Stimulated activated effector memory CD8-positive, alpha-beta T cell treated with anti-CD3 and anti-CD28 coated beads, Interleukin-12 subunit alpha, Interleukin-12 subunit beta, amount 100 ng/mL, for 72 hours (primary cell): ENCODE measurements around the gene BBC3.
"Not testable (repeated sequence)": the region's sequence is repeated elsewhere in the genome, so short reads cannot be mapped to it uniquely, and the experiment has no call there.

Experiments
- ATAC-seq: fragments of 150-1000 bp; cut with Tn5 transposase; 2 replicates; pipeline ENCODE4 v1.10.0; 2021
- DNase-seq, 2 donors: peaks; one replicate each; pipeline ENCODE4 v3.0.0; 2021 to 2022; ENCODE audit warnings: low spot score in 2 of 2
- H3K27ac Mint-ChIP-seq: one replicate; pipeline ENCODE4 v1.8.0; 2022; ENCODE audit warnings: mild to moderate bottlenecking, mixed read lengths
- H3K36me3 Mint-ChIP-seq: one replicate; pipeline ENCODE4 v1.8.0; 2022; ENCODE audit warnings: mild to moderate bottlenecking, mixed read lengths
- H3K4me1 Mint-ChIP-seq: one replicate; pipeline ENCODE4 v1.8.0; 2022; ENCODE audit warnings: mixed read lengths
- H3K4me3 Mint-ChIP-seq: one replicate; pipeline ENCODE4 v1.8.0; 2022; ENCODE audit warnings: mild to moderate bottlenecking, mixed read lengths
- H3K9me3 Mint-ChIP-seq: one replicate; pipeline ENCODE4 v1.8.0; 2022; ENCODE audit warnings: mixed read lengths

The BBC3 gene

GRCh38 chr19:47266401-47266941 is 35.5 kb upstream of the BBC3 start:
- Mint-ChIP-seq H3K4me3 (no peak overlapping the region), H3K4me1 (no peaks in the 10 kb centered on the region), H3K9me3 (no peaks in the 10 kb centered on the region), H3K27ac (no peak overlapping the region), H3K36me3 (peaks cover 95% of the 10 kb centered on the region)
- no peak for DNase-seq
- ATAC-seq, result no peak

- no peak overlapping the region for H3K4me3 Mint-ChIP-seq
- peaks cover 14% of the 10 kb centered on the region for H3K4me1 Mint-ChIP-seq
- DNase-seq (no peak), ATAC-seq (no peak)
- no peak overlapping the region for H3K27ac Mint-ChIP-seq
- H3K36me3 Mint-ChIP-seq, result peaks cover 95% of the 10 kb centered on the region
- no peaks in the 10 kb centered on the region for H3K9me3 Mint-ChIP-seq
Observed at GRCh38 chr19:47264629-47265028, 33.6 kb upstream of the BBC3 start.

- Mint-ChIP-seq H3K36me3 (peaks cover 98% of the 10 kb centered on the region), H3K4me1 (peaks cover 38% of the 10 kb centered on the region), H3K27ac (peak overlapping the region; percentile 17)
- not testable (repeated sequence) for DNase-seq, H3K4me3 Mint-ChIP-seq, H3K9me3 Mint-ChIP-seq
- ATAC-seq, result peak; percentile 8
Observed at GRCh38 chr19:47261946-47262793, 31.2 kb upstream of the BBC3 start.

GRCh38 chr19:47260476-47260875 is 29.5 kb upstream of the BBC3 start:
- DNase-seq (no peak), ATAC-seq (no peak)
- no peaks in the 10 kb centered on the region for H3K9me3 Mint-ChIP-seq
- peaks cover 95% of the 10 kb centered on the region for H3K36me3 Mint-ChIP-seq
- peak overlapping the region; percentile 99 for H3K27ac Mint-ChIP-seq
- H3K4me1 Mint-ChIP-seq, result peaks cover 47% of the 10 kb centered on the region
- H3K4me3 Mint-ChIP-seq, result no peak overlapping the region

- Mint-ChIP-seq H3K4me1 (peaks cover 47% of the 10 kb centered on the region), H3K9me3 (no peaks in the 10 kb centered on the region), H3K27ac (peak overlapping the region; percentile 99), H3K4me3 (peak overlapping the region; percentile 95), H3K36me3 (peaks cover 81% of the 10 kb centered on the region)
- no peak for ATAC-seq
- no peak for DNase-seq
Observed at GRCh38 chr19:47258895-47259555, 28.0 kb upstream of the BBC3 start.

GRCh38 chr19:47258434-47258833 is 27.4 kb upstream of the BBC3 start:
- Mint-ChIP-seq H3K4me3 (peak overlapping the region; percentile 95), H3K27ac (peak overlapping the region; percentile 99), H3K9me3 (no peaks in the 10 kb centered on the region), H3K36me3 (peaks cover 76% of the 10 kb centered on the region), H3K4me1 (peaks cover 47% of the 10 kb centered on the region)
- no peak for DNase-seq
- no peak for ATAC-seq

- DNase-seq, result no peak
- Mint-ChIP-seq H3K27ac (peak overlapping the region; percentile 99), H3K4me3 (peak overlapping the region; percentile 95), H3K4me1 (peaks cover 47% of the 10 kb centered on the region), H3K9me3 (no peaks in the 10 kb centered on the region), H3K36me3 (peaks cover 68% of the 10 kb centered on the region)
- peak; percentile 1 for ATAC-seq
Observed at GRCh38 chr19:47257411-47258169, 26.6 kb upstream of the BBC3 start.

GRCh38 chr19:47256693-47257410 is 25.9 kb upstream of the BBC3 start:
- H3K36me3 Mint-ChIP-seq, result peaks cover 60% of the 10 kb centered on the region
- peak overlapping the region; percentile 99 for H3K27ac Mint-ChIP-seq
- ATAC-seq (peak; percentile 89), DNase-seq (peak; percentile 100)
- H3K4me3 Mint-ChIP-seq, result peak overlapping the region; percentile 95
- H3K9me3 Mint-ChIP-seq, result no peaks in the 10 kb centered on the region
- peaks cover 47% of the 10 kb centered on the region for H3K4me1 Mint-ChIP-seq

- Mint-ChIP-seq H3K27ac (peak within 1 kb of the TSS; percentile 99), H3K4me3 (peak within 1 kb of the TSS; percentile 95), H3K9me3 (no peaks in the 10 kb centered on the region), H3K36me3 (peaks cover 52% of the 10 kb centered on the region), H3K4me1 (peaks cover 46% of the 10 kb centered on the region)
- ATAC-seq (peak; percentile 82), DNase-seq (peak; percentile 87 to 97)
Observed at GRCh38 chr19:47255879-47256692, 25.1 kb upstream of the BBC3 start, which contains the start of gene CCDC9. Gene CCDC9, plus strand, starts transcription at chr19:47256525. Its CDS starts 1,876 bp downstream, at chr19:47258401.

- H3K4me3 Mint-ChIP-seq, result no peak overlapping the region
- DNase-seq, result no peak
- H3K4me1 Mint-ChIP-seq, result peaks cover 33% of the 10 kb centered on the region
- no peak overlapping the region for H3K27ac Mint-ChIP-seq
- no peaks in the 10 kb centered on the region for H3K9me3 Mint-ChIP-seq
- no peak for ATAC-seq
- H3K36me3 Mint-ChIP-seq, result peaks cover 31% of the 10 kb centered on the region
Observed at GRCh38 chr19:47253970-47254369, 23.0 kb upstream of the BBC3 start.

- Mint-ChIP-seq H3K36me3 (peaks cover 26% of the 10 kb centered on the region), H3K4me1 (peaks cover 28% of the 10 kb centered on the region), H3K9me3 (no peaks in the 10 kb centered on the region), H3K27ac (no peak overlapping the region), H3K4me3 (no peak overlapping the region)
- DNase-seq, result no peak
- no peak for ATAC-seq
Observed at GRCh38 chr19:47253467-47253881, 22.5 kb upstream of the BBC3 start.

GRCh38 chr19:47253016-47253415 is 22.0 kb upstream of the BBC3 start:
- H3K9me3 Mint-ChIP-seq, H3K27ac Mint-ChIP-seq, DNase-seq, ATAC-seq, H3K4me3 Mint-ChIP-seq: not testable (repeated sequence)
- peaks cover 22% of the 10 kb centered on the region for H3K36me3 Mint-ChIP-seq
- peaks cover 23% of the 10 kb centered on the region for H3K4me1 Mint-ChIP-seq

GRCh38 chr19:47247308-47247990 is 16.4 kb upstream of the BBC3 start:
- Mint-ChIP-seq H3K9me3 (no peaks in the 10 kb centered on the region), H3K27ac (no peak overlapping the region), H3K36me3 (no peaks in the 10 kb centered on the region), H3K4me3 (no peak overlapping the region), H3K4me1 (peaks cover 12% of the 10 kb centered on the region)
- DNase-seq, result peak; percentile 84 to 90
- ATAC-seq, result no peak
